K562 (cell line): ENCODE data around the gene SLC35G6. TPM values are rescaled to one million over a fixed set of nuclear protein-coding genes. Genes with fewer than 3 reads are reported as not detected.

Experiments
- ATF7 ChIP-seq: fragments of 450-650 bp; IDR thresholded peaks from 2 replicates; pipeline ENCODE4 v1.7.1; 2014; ENCODE audit warnings: mild to moderate bottlenecking, moderate library complexity
- CSDE1 ChIP-seq, 2 experiments: fragments of 450-650 bp; IDR thresholded peaks; 2 replicates each; pipeline ENCODE4 v1.6.1; 2016; ENCODE audit warnings: mild to moderate bottlenecking in 1 of 2
- DACH1 ChIP-seq: fragments of 450-650 bp; IDR thresholded peaks from 2 replicates; pipeline ENCODE4 v1.6.1; 2018; ENCODE audit not compliant: partially characterized antibody
- E2F3 ChIP-seq: fragments of 250-450 bp; sonication (Bioruptor Pico); IDR thresholded peaks from 2 replicates; pipeline ENCODE4 v1.4.0; 2020; ENCODE audit warnings: mild to moderate bottlenecking
- ELF2 ChIP-seq: fragments of 250-450 bp; sonication (Bioruptor Pico); IDR thresholded peaks from 2 replicates; pipeline ENCODE4 v1.5.0; 2021; ENCODE audit warnings: mild to moderate bottlenecking
- FUS ChIP-seq: fragments of 200-400 bp; formaldehyde crosslinking; optimal IDR thresholded peaks from 2 replicates; pipeline ENCODE3; 2017; ENCODE audit warnings: low read depth, low read length
- GABPA ChIP-seq: fragments of 200-800 bp; sonication (Bioruptor generic); conservative IDR thresholded peaks from 2 replicates; pipeline ENCODE4 v1.6.1; 2016; ENCODE audit warnings: low read depth, missing genetic modification characterization, missing compliant biosample characterization
- HDAC8 ChIP-seq: fragments of 450-650 bp; IDR thresholded peaks from 2 replicates; pipeline ENCODE4 v1.6.1; 2016; ENCODE audit warnings: mild to moderate bottlenecking, missing genetic modification characterization, moderate library complexity, missing compliant biosample characterization
- LEF1 ChIP-seq: fragments of 450-650 bp; IDR thresholded peaks from 2 replicates; pipeline ENCODE4 v1.6.1; 2016; ENCODE audit warnings: mild to moderate bottlenecking
- MAFG ChIP-seq: fragments of 450-650 bp; conservative IDR thresholded peaks from 2 replicates; pipeline ENCODE4 v1.6.1; 2016; ENCODE audit warnings: missing genetic modification characterization, missing compliant biosample characterization
- MAZ ChIP-seq, 2 experiments: fragments of 450-650 bp in 1 of 2; sonication (generic) in 1 of 2; formaldehyde crosslinking; IDR thresholded peaks in 1 of 2; conservative IDR thresholded peaks in 1 of 2; 2 replicates each; pipeline versions ENCODE4 v1.4.0 to v1.5.0; 2020; ENCODE audit warnings: mild to moderate bottlenecking in 1 of 2, missing genetic modification reagents in 1 of 2
- MCM2 ChIP-seq: fragments of 450-650 bp; IDR thresholded peaks from 2 replicates; pipeline ENCODE4 v1.6.1; 2017; ENCODE audit warnings: low read depth, mild to moderate bottlenecking
- MIER1 ChIP-seq: fragments of 450-650 bp; IDR thresholded peaks from 2 replicates; pipeline ENCODE4 v1.6.1; 2016; ENCODE audit warnings: antibody characterized with exemption, mild to moderate bottlenecking, low read depth
- NR2C2 ChIP-seq, 2 experiments: fragments of 200-800 bp in 1 of 2; sonication (Bioruptor generic) in 1 of 2; sonication (generic) in 1 of 2; formaldehyde crosslinking in 1 of 2; IDR thresholded peaks; 2 replicates each; pipeline versions ENCODE4 v1.6.1 to v1.8.0; 2016 to 2022; ENCODE audit warnings: mild to moderate bottlenecking in 1 of 2, missing compliant biosample characterization in 1 of 2, missing genetic modification characterization in 1 of 2, missing genetic modification reagents in 1 of 2
- PHF21A ChIP-seq: fragments of 450-650 bp; IDR thresholded peaks from 2 replicates; pipeline ENCODE4 v1.6.1; 2017; ENCODE audit warnings: low read depth, borderline replicate concordance
- PTTG1 ChIP-seq: fragments of 450-650 bp; IDR thresholded peaks from 2 replicates; pipeline ENCODE4 v1.6.1; 2016; ENCODE audit warnings: low read depth, mild to moderate bottlenecking, missing genetic modification characterization, missing compliant biosample characterization
- SUPT5H ChIP-seq: fragments of 450-650 bp; IDR thresholded peaks from 2 replicates; pipeline ENCODE4 v1.6.1; 2016
- YBX1 ChIP-seq: fragments of 450-650 bp; IDR thresholded peaks from 2 replicates; pipeline ENCODE4 v1.7.1; 2016; ENCODE audit warnings: mild to moderate bottlenecking
- ZNF175 ChIP-seq: fragments of 200-800 bp; sonication (Bioruptor generic); IDR thresholded peaks from 2 replicates; pipeline ENCODE4 v1.6.1; 2016; ENCODE audit warnings: low read depth, mild to moderate bottlenecking, missing genetic modification characterization, missing compliant biosample characterization
- ZNF253 ChIP-seq: fragments of 250-450 bp; sonication (Bioruptor Pico); conservative IDR thresholded peaks from 2 replicates; pipeline ENCODE4 v1.6.1; 2021; ENCODE audit warnings: mild to moderate bottlenecking
- ZNF282 ChIP-seq: sonication (generic); formaldehyde crosslinking; IDR thresholded peaks from 2 replicates; pipeline ENCODE4 v1.8.1; 2023; ENCODE audit warnings: missing genetic modification reagents
- ZNF583 ChIP-seq: fragments of 250-450 bp; sonication (Bioruptor Pico); IDR thresholded peaks from 2 replicates; pipeline ENCODE4 v1.4.0; 2020
- ZNF699 ChIP-seq: fragments of 250-450 bp; sonication (Bioruptor Pico); IDR thresholded peaks from 2 replicates; pipeline ENCODE4 v1.8.0; 2021; ENCODE audit warnings: mild to moderate bottlenecking, moderate library complexity; ENCODE audit not compliant: insufficient replicate concordance
- ZNF780A ChIP-seq: fragments of 250-450 bp; sonication (Bioruptor Pico); IDR thresholded peaks from 2 replicates; pipeline ENCODE4 v1.5.0; 2021; ENCODE audit warnings: mild to moderate bottlenecking
- polyA plus RNA-seq, 8 experiments: library from polyadenylated mRNA; depleted of rRNA in 4 of 8; stranded (reverse) in 5 of 8; unstranded in 3 of 8; fragments of >200 nt; fragmentation: Nextera tagmentation in 2 of 8; fragmentation: Illumina TruSeq in 1 of 8; extraction: Ambion mirVana in 2 of 8; extraction: Trizol in 1 of 8; gene quantifications; 2 replicates each; pipeline versions ENCODE4 v1.2.1 to v1.2.3, GENCODE V29; 2011 to 2014; ENCODE audit warnings: inconsistent platforms in 1 of 8, missing spikeins in 1 of 8
- total RNA-seq, 7 experiments: library from RNA; depleted of rRNA in 6 of 7; stranded (reverse); fragments of >200 nt in 6 of 7; fragmentation: Illumina TruSeq in 2 of 7; extraction: Trizol in 2 of 7; gene quantifications; 2 replicates each; pipeline versions ENCODE4 v1.2.1 to v1.2.3, GENCODE V29; 2011 to 2021; ENCODE audit warnings: low replicate concordance in 1 of 7
- TF ChIP-seq, protein P1 (sequence below): IDR thresholded peaks from 2 replicates; pipeline ENCODE4 v1.6.1; 2011; ENCODE audit not compliant: insufficient read length; ENCODE audit errors: extremely low read depth
- TF ChIP-seq, protein P2 (sequence below), 2 experiments: fragments of 450-650 bp in 1 of 2; IDR thresholded peaks; 2 replicates each; pipeline ENCODE4 v1.6.1; 2011 to 2017; ENCODE audit warnings: low read depth in 2 of 2, antibody characterized with exemption in 1 of 2, borderline replicate concordance in 1 of 2, low read length in 1 of 2, mild to moderate bottlenecking in 1 of 2, mixed read lengths in 1 of 2; ENCODE audit not compliant: control insufficient read depth in 1 of 2

Gene SLC35G6
- total and polyA plus RNA-seq, 9 of the 15 experiments (the other 6 are each of a cell fraction or from before 2014, with no cell fraction given): not detected

DNA sequence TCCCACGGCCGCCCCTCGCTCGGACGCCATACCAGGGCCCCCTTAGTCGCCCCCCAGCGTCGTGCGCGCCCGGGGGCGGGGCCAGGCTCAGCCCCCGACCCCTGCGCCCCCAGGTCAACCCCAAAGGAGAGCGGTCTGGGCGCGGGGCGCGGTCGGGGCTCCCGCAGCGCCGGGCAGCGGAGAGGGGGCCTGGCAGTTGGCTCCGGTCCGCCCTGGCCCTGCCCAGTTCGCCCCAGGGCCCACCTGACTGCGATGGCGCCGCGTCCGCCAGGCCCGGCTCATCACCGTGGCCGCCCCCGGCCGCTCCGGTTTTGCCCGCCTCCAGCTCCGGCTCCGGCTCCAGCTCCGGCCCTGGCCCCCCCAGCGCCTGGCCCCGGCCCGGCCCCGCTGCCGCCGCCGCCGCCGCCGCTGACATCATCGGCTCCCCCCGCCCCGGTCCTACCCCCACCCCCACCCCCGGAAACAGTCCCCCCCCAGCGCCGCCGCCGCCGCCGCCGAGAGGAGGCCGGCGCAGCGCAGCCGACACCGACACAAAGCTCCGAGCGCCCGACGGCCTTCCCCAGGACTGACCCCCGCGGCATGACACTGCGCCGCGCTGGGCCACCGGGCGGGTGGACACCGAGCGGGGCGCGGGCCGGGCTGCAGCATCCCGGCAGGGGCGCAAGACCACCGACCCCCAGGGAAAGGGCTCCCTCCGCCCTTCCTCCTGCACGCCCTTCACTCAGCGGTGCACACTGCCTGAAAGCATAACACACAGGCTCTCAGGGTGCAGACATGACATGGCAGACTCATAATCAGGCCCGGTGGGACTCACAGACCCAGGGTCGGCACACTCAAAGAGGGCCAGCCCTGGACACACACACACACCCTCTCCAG, 1.8 kb upstream of the SLC35G6 start, which contains the start of gene ZBTB4 (continued):
- TF ChIP-seq LEF1 (no peak), PTTG1 (tag) (no peak), HDAC8 (tag) (no peak), FUS (no peak), MAZ (CRISPR knock-in tag; conservative IDR thresholded peaks at IDR 0.05 in 1 of 2, IDR thresholded peaks at IDR 0.05 in 1 of 2) (0 out of 4 replicates have a peak, but pooled peaks of 1 of the 2 experiments have one; percentile 18), NR2C2 (CRISPR knock-in tag; IDR thresholded peaks at IDR 0.05) (no peak), NR2C2 (tag; IDR thresholded peaks at IDR 0.05) (no peak), ZNF583 (no peak), E2F3 (CRISPR knock-in tag) (no peak), MAFG (no peak), GABPA (tag) (peak; percentile 81), ZNF253 (CRISPR knock-in tag) (no peak), ZNF282 (CRISPR knock-in tag) (no peak), YBX1 (no peak), PHF21A (no peak), ELF2 (CRISPR knock-in tag) (no peak), SUPT5H (0 out of 2 replicates have a peak, but pooled peaks have one; percentile 29), MIER1 (no peak), ZNF780A (CRISPR knock-in tag) (no peak), ZNF699 (CRISPR knock-in tag) (no peak), ZNF175 (no peak), CSDE1 (IDR thresholded peaks at IDR 0.05) (no peak), ATF7 (0 out of 2 replicates have a peak, but pooled peaks have one; percentile 23), MCM2 (no peak), DACH1 (no peak)
- TF ChIP-seq, protein P1, sequence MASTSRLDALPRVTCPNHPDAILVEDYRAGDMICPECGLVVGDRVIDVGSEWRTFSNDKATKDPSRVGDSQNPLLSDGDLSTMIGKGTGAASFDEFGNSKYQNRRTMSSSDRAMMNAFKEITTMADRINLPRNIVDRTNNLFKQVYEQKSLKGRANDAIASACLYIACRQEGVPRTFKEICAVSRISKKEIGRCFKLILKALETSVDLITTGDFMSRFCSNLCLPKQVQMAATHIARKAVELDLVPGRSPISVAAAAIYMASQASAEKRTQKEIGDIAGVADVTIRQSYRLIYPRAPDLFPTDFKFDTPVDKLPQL: no peak
- TF ChIP-seq, protein P2, sequence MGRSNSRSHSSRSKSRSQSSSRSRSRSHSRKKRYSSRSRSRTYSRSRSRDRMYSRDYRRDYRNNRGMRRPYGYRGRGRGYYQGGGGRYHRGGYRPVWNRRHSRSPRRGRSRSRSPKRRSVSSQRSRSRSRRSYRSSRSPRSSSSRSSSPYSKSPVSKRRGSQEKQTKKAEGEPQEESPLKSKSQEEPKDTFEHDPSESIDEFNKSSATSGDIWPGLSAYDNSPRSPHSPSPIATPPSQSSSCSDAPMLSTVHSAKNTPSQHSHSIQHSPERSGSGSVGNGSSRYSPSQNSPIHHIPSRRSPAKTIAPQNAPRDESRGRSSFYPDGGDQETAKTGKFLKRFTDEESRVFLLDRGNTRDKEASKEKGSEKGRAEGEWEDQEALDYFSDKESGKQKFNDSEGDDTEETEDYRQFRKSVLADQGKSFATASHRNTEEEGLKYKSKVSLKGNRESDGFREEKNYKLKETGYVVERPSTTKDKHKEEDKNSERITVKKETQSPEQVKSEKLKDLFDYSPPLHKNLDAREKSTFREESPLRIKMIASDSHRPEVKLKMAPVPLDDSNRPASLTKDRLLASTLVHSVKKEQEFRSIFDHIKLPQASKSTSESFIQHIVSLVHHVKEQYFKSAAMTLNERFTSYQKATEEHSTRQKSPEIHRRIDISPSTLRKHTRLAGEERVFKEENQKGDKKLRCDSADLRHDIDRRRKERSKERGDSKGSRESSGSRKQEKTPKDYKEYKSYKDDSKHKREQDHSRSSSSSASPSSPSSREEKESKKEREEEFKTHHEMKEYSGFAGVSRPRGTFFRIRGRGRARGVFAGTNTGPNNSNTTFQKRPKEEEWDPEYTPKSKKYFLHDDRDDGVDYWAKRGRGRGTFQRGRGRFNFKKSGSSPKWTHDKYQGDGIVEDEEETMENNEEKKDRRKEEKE (IDR thresholded peaks at IDR 0.05; ENCODE audit: borderline replicate concordance in 1 of 2, control insufficient read depth in 1 of 2, low read depth in 2 of 2, low read length in 1 of 2): no peak
